GM12892 (cell line): ENCODE data around the gene DUS1L.

Experiments
- POLR2A ChIP-seq: IDR thresholded peaks from 2 replicates; pipeline ENCODE4 v1.6.1; 2011; ENCODE audit warnings: low read depth, low read length, control low read depth
- POLR2AphosphoS5 ChIP-seq: IDR thresholded peaks from 2 replicates; pipeline ENCODE4 v1.6.1; 2011; ENCODE audit warnings: low read depth, low read length, control low read depth

DNA sequence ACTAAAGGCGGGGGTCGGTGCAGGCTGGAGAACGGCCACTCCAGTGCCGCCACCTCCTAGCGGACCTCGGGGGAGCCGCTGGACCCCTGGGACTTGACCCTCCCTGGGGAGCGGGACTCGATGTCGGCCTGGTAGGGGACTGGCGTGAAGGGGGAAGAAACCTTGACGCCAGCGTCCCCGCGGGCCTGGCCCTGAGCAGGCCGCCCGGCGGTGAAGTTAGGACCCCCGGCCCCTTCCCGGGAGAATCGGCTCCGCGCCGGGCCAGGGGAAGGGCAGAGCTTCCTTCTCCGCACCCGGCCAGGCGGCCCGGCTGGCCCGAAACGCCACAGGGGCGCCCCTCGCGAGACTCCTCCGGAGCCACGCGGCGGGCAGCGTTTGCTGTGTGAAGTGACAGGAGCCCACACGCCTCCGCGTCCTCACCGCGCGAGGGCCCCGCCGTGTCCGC is 389 bp downstream of the DUS1L start:
- TF ChIP-seq POLR2A (no peak), POLR2AphosphoS5 (no peak)
